ENCODE results near the gene NEU4. TPM values are rescaled to one million over a fixed set of nuclear protein-coding genes. Genes with fewer than 3 reads are reported as not detected.

NEU4 gene
- total and polyA plus RNA-seq, 9 of the 15 experiments (the other 6 are each of a cell fraction or from before 2014, with no cell fraction given): 0.01 to 0.40 TPM; not detected in 7

GRCh38 chr2:241862093-241862492 lies 53.1 kb downstream of the NEU4 start (continued):
- TF ChIP-seq NR0B1 (IDR thresholded peaks at IDR 0.05; ENCODE audit: partially characterized antibody) (no peak), ID3 (CRISPR knock-in tag; IDR thresholded peaks at IDR 0.05) (no peak), ID3 (tag; IDR thresholded peaks at IDR 0.05) (no peak), ZBTB17 (CRISPR knock-in tag; IDR thresholded peaks at IDR 0.05) (no peak), NCOA2 (IDR thresholded peaks at IDR 0.05; ENCODE audit: partially characterized antibody in 2 of 2) (no peak), EGR1 (conservative IDR thresholded peaks at IDR 0.05) (peak; percentile 46; the same call in 1 of the 2 replicates), ELF1 (tag; IDR thresholded peaks at IDR 0.05) (no peak), GABPB2 (CRISPR knock-in tag; conservative IDR thresholded peaks at IDR 0.05) (no peak), SFPQ (IDR thresholded peaks at IDR 0.05; ENCODE audit: low read depth, low read length) (no peak), CREB5 (CRISPR knock-in tag; IDR thresholded peaks at IDR 0.05) (no peak), RBM15 (IDR thresholded peaks at IDR 0.05; ENCODE audit: insufficient read depth, low read length) (no peak), NFYB (IDR thresholded peaks at IDR 0.05; ENCODE audit: extremely low read depth, insufficient read length) (no peak), TARDBP (IDR thresholded peaks at IDR 0.05) (no peak)

Data from K562 (cell line).